Karpas-422 (cell line): ENCODE results near the gene CD207. TPM values are rescaled to one million over a fixed set of nuclear protein-coding genes. Genes with fewer than 3 reads are reported as not detected.

Experiments
- DNase-seq: peaks from one replicate; pipeline ENCODE4 v3.0.0-alpha.2; 2015
- H2AFZ ChIP-seq: fragments of 200-600 bp; sonication (generic); 2 replicates; pipeline ENCODE4 v1.6.1; 2014; ENCODE audit warnings: antibody characterized with exemption, low read length, mixed read lengths
- H3K27ac ChIP-seq: fragments of 200-600 bp; sonication (generic); 2 replicates; pipeline ENCODE4 v1.5.1; 2014; ENCODE audit warnings: mild to moderate bottlenecking, low read length, moderate library complexity
- H3K27me3 ChIP-seq: fragments of 200-600 bp; sonication (generic); 2 replicates; pipeline ENCODE4 v1.6.1; 2014; ENCODE audit warnings: low read length, mixed read lengths
- H3K36me3 ChIP-seq: fragments of 200-600 bp; sonication (generic); 2 replicates; pipeline ENCODE4 v1.6.1; 2014; ENCODE audit warnings: low read length, mixed read lengths; ENCODE audit not compliant: insufficient read depth
- H3K4me1 ChIP-seq: fragments of 200-600 bp; sonication (generic); 2 replicates; pipeline ENCODE4 v1.6.1; 2014; ENCODE audit warnings: mild to moderate bottlenecking, low read length, mixed read lengths
- H3K4me2 ChIP-seq: fragments of 200-600 bp; sonication (generic); 2 replicates; pipeline ENCODE4 v1.6.1; 2014; ENCODE audit warnings: low read length, low read depth, mild to moderate bottlenecking; ENCODE audit not compliant: poor library complexity, severe bottlenecking
- H3K4me3 ChIP-seq: fragments of 200-600 bp; sonication (generic); 2 replicates; pipeline ENCODE4 v1.5.1; 2014; ENCODE audit warnings: mild to moderate bottlenecking, antibody characterized with exemption, low read length, mixed read lengths
- H3K79me2 ChIP-seq: fragments of 200-600 bp; sonication (generic); 2 replicates; pipeline ENCODE4 v1.6.1; 2014; ENCODE audit warnings: mild to moderate bottlenecking, low read length, mixed read lengths
- H3K9ac ChIP-seq: fragments of 200-600 bp; sonication (generic); 2 replicates; pipeline ENCODE4 v1.6.0; 2014; ENCODE audit warnings: low read length
- H3K9me2 ChIP-seq: fragments of 200-600 bp; sonication (generic), shearing (Covaris generic); replicated peaks from 2 replicates; pipeline ENCODE4 v1.6.0; 2014; ENCODE audit warnings: mild to moderate bottlenecking, low read length, moderate library complexity; ENCODE audit not compliant: insufficient read depth
- H3K9me3 ChIP-seq: fragments of 300-700, 200-600 bp; sonication (generic); 2 replicates; pipeline ENCODE4 v1.6.1; 2014; ENCODE audit warnings: low read length, mixed read lengths
- H4K20me1 ChIP-seq: fragments of 200-600 bp; sonication (generic); 2 replicates; pipeline ENCODE4 v1.6.1; 2014; ENCODE audit warnings: mild to moderate bottlenecking, antibody characterized with exemption, low read length, low read depth; ENCODE audit not compliant: insufficient read depth
- total RNA-seq: library from RNA; depleted of rRNA; stranded (reverse); fragments of >200 nt; shearing (Covaris generic); gene quantifications from 2 replicates; pipeline ENCODE4 v1.2.3, GENCODE V29; 2014; ENCODE audit warnings: low replicate concordance

CD207 gene
- total RNA-seq, 1 experiment from 2014 or later = not detected

DNA sequence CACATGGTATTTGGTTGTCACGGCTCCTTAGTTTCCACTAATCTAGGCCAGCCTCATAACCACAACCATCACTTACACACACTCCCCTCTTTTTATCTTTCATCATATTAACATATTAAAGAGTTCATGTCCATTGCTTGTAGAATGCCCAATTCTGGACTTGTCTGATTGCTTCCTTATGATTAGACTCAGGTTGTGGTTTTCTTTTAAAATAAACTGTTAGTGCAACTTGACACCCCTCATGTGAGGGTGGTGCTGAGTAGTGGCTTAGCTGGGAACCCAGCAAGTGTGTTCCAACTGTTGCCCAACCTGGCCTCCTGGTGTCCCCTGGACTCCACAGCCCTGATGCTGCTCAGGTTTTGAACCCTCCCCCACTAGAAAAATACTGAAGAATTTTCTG is 20.1 kb upstream of the CD207 start:
- H2AFZ ChIP-seq = no peak overlapping the region
- no peaks in the 10 kb centered on the region for H3K36me3 ChIP-seq
- H3K9me2 ChIP-seq = no peaks in the 10 kb centered on the region

DNA sequence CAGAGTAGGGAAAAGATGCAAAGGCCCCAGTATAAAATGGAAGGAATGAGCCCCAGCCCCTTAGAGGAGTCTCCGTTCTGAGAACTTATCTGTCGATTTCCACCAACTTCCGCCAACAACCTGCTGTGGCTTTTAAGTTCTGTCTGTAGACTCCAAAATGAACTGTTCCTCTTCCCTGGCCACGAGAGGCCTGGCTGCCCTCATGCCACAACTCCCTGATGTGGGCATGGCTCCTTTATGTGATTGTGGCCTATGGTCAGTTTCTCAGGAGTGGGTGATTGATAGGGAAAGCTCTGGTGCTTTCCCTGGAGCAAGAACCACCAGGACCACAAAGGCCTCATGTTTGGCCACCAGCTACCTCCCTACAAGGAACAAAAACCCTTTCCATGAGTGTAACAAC is 18.8 kb upstream of the CD207 start:
- Histone ChIP-seq H3K9ac (no peak overlapping the region), H4K20me1 (no peaks in the 10 kb centered on the region), H3K9me3 (no peaks in the 10 kb centered on the region), H3K79me2 (no peaks in the 10 kb centered on the region), H3K4me2 (no peak overlapping the region), H3K27me3 (no peaks in the 10 kb centered on the region), H3K27ac (no peak overlapping the region), H3K9me2 (no peaks in the 10 kb centered on the region), H3K4me1 (no peaks in the 10 kb centered on the region), H3K4me3 (no peak overlapping the region), H3K36me3 (no peaks in the 10 kb centered on the region), H2AFZ (no peak overlapping the region)
- DNase-seq = no peak

More for the DNA sequence above, 20.1 kb upstream of the CD207 start:
- Histone ChIP-seq H4K20me1 (no peaks in the 10 kb centered on the region), H3K27ac (no peak overlapping the region), H3K9me3 (no peaks in the 10 kb centered on the region), H3K4me3 (no peak overlapping the region), H3K79me2 (no peaks in the 10 kb centered on the region), H3K27me3 (no peaks in the 10 kb centered on the region), H3K4me1 (no peaks in the 10 kb centered on the region), H3K4me2 (no peak overlapping the region), H3K9ac (no peak overlapping the region)
- peak; percentile 29 for DNase-seq

DNA sequence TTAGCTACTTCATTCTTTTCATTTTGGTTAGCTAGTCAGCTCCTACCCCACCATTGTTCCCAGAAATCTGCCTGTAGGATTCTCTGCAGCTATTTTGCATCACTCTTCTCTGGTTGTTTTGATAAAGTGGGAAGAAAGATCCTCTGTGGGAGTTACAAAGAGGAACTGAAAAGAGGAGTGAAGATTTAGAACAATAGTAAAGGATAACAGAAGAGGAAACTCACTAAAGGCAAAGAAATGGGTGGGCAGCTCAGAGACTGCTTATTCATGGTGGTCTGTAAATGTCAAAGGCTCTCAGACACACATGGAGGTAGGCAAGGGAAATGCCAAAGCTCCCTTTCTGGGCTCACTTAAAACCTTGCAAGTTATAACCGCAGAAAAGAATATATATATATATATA is 17.2 kb upstream of the CD207 start:
- Histone ChIP-seq H3K9me2 (no peaks in the 10 kb centered on the region), H3K27ac (no peak overlapping the region), H3K79me2 (no peaks in the 10 kb centered on the region), H3K4me1 (no peaks in the 10 kb centered on the region), H3K27me3 (no peaks in the 10 kb centered on the region), H3K9me3 (no peaks in the 10 kb centered on the region), H2AFZ (no peak overlapping the region), H3K4me2 (no peak overlapping the region), H3K36me3 (no peaks in the 10 kb centered on the region), H4K20me1 (no peaks in the 10 kb centered on the region), H3K9ac (no peak overlapping the region), H3K4me3 (no peak overlapping the region)
- no peak for DNase-seq

DNA sequence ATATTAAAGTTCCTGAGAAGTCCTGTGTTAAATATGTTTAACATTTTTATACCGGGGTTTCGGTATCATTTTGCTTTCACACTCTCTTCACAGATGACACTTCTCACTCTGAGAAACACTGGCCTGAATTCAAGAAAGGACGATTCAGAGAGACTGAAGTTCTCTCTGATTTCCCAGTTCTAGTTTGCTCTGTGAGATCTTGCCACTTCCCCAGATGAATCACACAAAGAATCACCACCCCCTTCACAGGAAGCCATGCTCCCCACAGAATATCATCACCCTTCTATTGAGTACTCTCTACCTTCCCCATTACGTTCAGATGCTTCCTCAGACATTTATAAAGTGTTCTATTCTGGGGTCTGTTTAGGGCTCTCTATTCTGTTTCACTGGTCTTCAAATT is 16.1 kb upstream of the CD207 start:
- DNase-seq = no peak
- Histone ChIP-seq H3K9ac (no peak overlapping the region), H3K27me3 (no peaks in the 10 kb centered on the region), H4K20me1 (no peaks in the 10 kb centered on the region), H3K4me2 (no peak overlapping the region), H3K9me2 (no peaks in the 10 kb centered on the region), H2AFZ (no peak overlapping the region), H3K27ac (no peak overlapping the region), H3K4me1 (no peaks in the 10 kb centered on the region), H3K4me3 (no peak overlapping the region), H3K9me3 (no peaks in the 10 kb centered on the region), H3K79me2 (no peaks in the 10 kb centered on the region), H3K36me3 (no peaks in the 10 kb centered on the region)

DNA sequence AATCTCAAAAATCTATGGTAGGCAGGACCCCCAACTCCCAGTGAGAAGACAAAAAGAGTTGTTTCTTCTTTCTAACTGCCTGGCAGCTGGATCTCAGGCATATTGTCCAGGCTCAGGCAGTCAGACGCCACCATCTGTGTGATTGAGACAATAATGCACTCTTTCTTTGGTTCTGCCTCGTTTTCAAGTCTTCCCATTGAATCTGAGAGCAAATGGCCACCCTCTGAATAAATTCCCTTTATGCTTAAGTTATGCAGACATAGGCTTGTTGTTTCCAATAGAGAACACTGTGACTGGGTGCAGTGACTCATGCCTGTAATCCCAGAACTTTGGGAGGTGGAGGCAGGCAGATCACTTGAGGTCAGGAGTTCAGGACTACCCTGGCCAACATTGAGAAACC is 15.3 kb upstream of the CD207 start:
- DNase-seq = no peak
- H3K9me3 ChIP-seq = no peaks in the 10 kb centered on the region
- H3K79me2 ChIP-seq = no peaks in the 10 kb centered on the region
- H4K20me1 ChIP-seq = no peaks in the 10 kb centered on the region
- H3K9me2 ChIP-seq = no peaks in the 10 kb centered on the region
- H3K27ac ChIP-seq = no peak overlapping the region
- no peaks in the 10 kb centered on the region for H3K27me3 ChIP-seq
- H3K4me2 ChIP-seq = no peak overlapping the region
- H3K4me1 ChIP-seq = no peaks in the 10 kb centered on the region
- H2AFZ ChIP-seq = no peak overlapping the region
- no peak overlapping the region for H3K9ac ChIP-seq
- H3K4me3 ChIP-seq = no peak overlapping the region
- H3K36me3 ChIP-seq = no peaks in the 10 kb centered on the region

DNA sequence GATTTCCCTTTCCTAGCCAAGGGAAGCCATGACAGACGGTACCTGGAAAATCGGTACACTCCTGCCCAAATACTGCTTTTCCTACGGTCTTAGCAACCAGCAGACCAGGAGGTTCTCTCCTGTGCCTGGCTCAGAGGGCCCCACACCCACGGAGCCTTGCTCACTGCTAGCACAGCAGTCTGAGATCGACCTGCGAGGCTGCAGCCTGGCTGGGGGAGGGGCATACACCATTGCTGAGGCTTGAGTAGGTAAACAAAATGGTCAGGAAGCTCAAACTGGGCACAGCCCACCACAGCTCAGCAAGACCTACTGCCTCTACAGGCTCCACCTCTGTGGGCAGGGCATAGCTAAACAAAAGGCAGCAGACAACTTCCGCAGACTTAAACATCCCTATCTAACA is 6.8 kb upstream of the CD207 start:
- Histone ChIP-seq H3K4me1 (no peaks in the 10 kb centered on the region), H3K36me3 (no peaks in the 10 kb centered on the region), H3K79me2 (no peaks in the 10 kb centered on the region), H3K9me2 (no peaks in the 10 kb centered on the region), H3K4me3 (no peak overlapping the region), H3K27me3 (no peaks in the 10 kb centered on the region), H3K9ac (no peak overlapping the region), H3K9me3 (no peaks in the 10 kb centered on the region), H3K27ac (no peak overlapping the region), H2AFZ (no peak overlapping the region), H4K20me1 (no peaks in the 10 kb centered on the region), H3K4me2 (no peak overlapping the region)
- DNase-seq = no peak

DNA sequence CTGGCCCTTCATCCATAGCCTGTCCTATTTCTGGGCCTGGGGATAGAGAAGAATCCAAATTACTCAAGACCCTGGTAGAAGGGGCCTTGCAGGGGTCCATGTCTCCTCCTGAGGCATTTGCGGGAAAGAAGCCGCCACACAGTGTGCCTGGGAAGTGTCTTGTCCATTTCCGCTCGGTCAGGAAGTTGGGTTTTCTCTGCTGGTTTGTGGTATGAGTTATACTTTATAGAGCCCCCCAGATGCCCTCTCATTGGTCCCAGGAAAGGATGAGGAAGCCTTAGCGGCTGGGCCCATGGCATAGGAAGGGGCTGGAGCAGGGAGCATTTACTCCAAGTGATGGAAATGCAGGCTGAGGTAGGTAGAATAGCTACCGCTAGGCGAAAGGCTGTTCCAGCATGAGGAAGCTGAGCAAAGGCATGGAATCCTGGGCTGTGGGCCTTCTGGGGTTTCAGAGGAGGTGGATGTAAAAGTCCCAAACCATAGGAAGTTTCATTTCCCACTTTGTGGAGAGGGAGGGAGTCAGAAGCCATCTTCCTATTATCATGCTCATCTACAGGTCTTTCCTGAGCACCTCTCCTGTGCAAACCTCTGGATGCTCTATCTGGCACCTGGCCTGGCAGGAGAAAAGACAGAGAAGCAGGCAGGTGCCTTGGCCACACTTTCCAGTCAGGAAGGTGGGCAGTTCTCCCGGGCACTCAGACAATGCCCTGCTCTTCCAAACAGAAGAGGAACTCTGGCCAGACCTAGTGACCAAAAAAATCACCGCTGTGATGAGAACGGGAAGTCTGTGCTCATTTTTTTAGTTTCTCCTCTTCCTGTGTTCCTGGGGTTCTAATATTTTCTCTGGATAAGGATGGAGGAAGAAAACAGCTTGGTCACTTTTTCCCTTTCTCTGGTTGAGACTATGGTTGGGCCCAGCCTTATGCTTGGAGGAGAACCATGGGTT is 2.6 kb upstream of the CD207 start:
- no peak overlapping the region for H3K9ac ChIP-seq
- no peaks in the 10 kb centered on the region for H4K20me1 ChIP-seq
- no peaks in the 10 kb centered on the region for H3K27me3 ChIP-seq
- no peak overlapping the region for H2AFZ ChIP-seq
- no peaks in the 10 kb centered on the region for H3K4me1 ChIP-seq
- H3K4me3 ChIP-seq = no peak overlapping the region
- H3K9me2 ChIP-seq = no peaks in the 10 kb centered on the region
- no peak overlapping the region for H3K4me2 ChIP-seq
- H3K36me3 ChIP-seq = no peaks in the 10 kb centered on the region
- H3K79me2 ChIP-seq = no peaks in the 10 kb centered on the region
- no peak overlapping the region for H3K27ac ChIP-seq
- DNase-seq = no peak
- no peaks in the 10 kb centered on the region for H3K9me3 ChIP-seq

DNA sequence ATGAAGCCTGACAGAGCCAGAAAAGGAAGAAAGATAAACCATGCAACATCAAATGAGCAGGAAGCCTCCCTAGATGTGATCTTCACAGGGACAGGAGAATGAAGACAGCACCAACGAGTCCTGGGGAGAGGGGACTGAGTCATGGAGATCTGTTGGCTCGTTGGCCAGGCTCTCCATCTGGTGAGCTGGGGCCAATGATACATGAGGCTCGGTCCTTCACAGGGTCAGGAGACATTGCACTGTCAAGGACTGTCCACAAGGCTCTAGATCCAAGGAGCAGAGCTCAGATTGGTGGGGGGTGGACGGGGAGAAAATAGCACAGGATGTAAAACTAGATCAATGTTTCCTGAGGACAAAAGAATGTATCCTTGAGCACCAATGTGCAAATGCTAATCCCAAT is 735 bp downstream of the CD207 start:
- Histone ChIP-seq H3K4me1 (no peaks in the 10 kb centered on the region), H4K20me1 (no peaks in the 10 kb centered on the region), H2AFZ (no peak overlapping the region), H3K9me3 (no peaks in the 10 kb centered on the region), H3K9me2 (no peaks in the 10 kb centered on the region), H3K27me3 (no peaks in the 10 kb centered on the region), H3K36me3 (no peaks in the 10 kb centered on the region), H3K27ac (no peak overlapping the region), H3K9ac (no peak overlapping the region), H3K4me3 (no peak overlapping the region), H3K4me2 (no peak overlapping the region), H3K79me2 (no peaks in the 10 kb centered on the region)
- DNase-seq = no peak
